GM19468 (cell line): Measurements from ENCODE around the gene CBR1.
"Not testable (repeated sequence)": the region's sequence is repeated elsewhere in the genome, so short reads cannot be mapped to it uniquely, and the experiment has no call there.

Experiments
- ATAC-seq: cut with Tn5 transposase; IDR thresholded peaks from one replicate; pipeline ENCODE4 v1.9.1; 2021; ENCODE audit warnings: mild to moderate bottlenecking, moderate library complexity, moderate number of reproducible peaks; ENCODE audit not compliant: unreplicated experiment; ENCODE audit errors: extremely low read depth

The CBR1 gene

GRCh38 chr21:36077758-36078157 lies 7.9 kb downstream of the CBR1 start:
- ATAC-seq = no peak

GRCh38 chr21:36079010-36079649 lies 9.3 kb downstream of the CBR1 start:
- ATAC-seq = no peak

- ATAC-seq = no peak
Measured at GRCh38 chr21:36079671-36080070, 9.8 kb downstream of the CBR1 start.

- no peak for ATAC-seq
Measured at GRCh38 chr21:36080386-36080785, 10.6 kb downstream of the CBR1 start.

- no peak for ATAC-seq
Measured at GRCh38 chr21:36082237-36082664, 12.4 kb downstream of the CBR1 start.

- ATAC-seq = no peak
Measured at GRCh38 chr21:36087362-36088138, 17.7 kb downstream of the CBR1 start.

- ATAC-seq = no peak
Measured at GRCh38 chr21:36089946-36090345, 20.1 kb downstream of the CBR1 start.

- ATAC-seq = no peak
Measured at GRCh38 chr21:36092681-36093080, 22.9 kb downstream of the CBR1 start.

- no peak for ATAC-seq
Measured at GRCh38 chr21:36093512-36093911, 23.7 kb downstream of the CBR1 start.

- ATAC-seq = no peak
Measured at GRCh38 chr21:36096398-36097290, 26.8 kb downstream of the CBR1 start.

GRCh38 chr21:36097427-36098181 lies 27.8 kb downstream of the CBR1 start:
- no peak for ATAC-seq

GRCh38 chr21:36098182-36098532 lies 28.3 kb downstream of the CBR1 start:
- no peak for ATAC-seq

GRCh38 chr21:36099000-36099399 lies 29.2 kb downstream of the CBR1 start:
- no peak for ATAC-seq

- not testable (repeated sequence) for ATAC-seq
Measured at GRCh38 chr21:36099695-36100211, 29.9 kb downstream of the CBR1 start.

- no peak for ATAC-seq
Measured at GRCh38 chr21:36100971-36101641, 31.3 kb downstream of the CBR1 start.

- ATAC-seq = no peak
Measured at GRCh38 chr21:36103434-36103833, 33.6 kb downstream of the CBR1 start.

- no peak for ATAC-seq
Measured at GRCh38 chr21:36104317-36105300, 34.8 kb downstream of the CBR1 start.

GRCh38 chr21:36105327-36105842 lies 35.6 kb downstream of the CBR1 start:
- ATAC-seq = no peak
